CD14-positive monocyte (primary cell): Measurements from ENCODE around the gene KRTAP10-3. TPM values are rescaled to one million over a fixed set of nuclear protein-coding genes. Genes with fewer than 3 reads are reported as not detected.

Source experiments
- DNase-seq, 3 donors: peaks; one replicate each; pipeline ENCODE4 v3.0.0-alpha.2; 2011 to 2022
- H2AFZ ChIP-seq: 2 replicates; pipeline ENCODE4 v1.6.0; 2012; ENCODE audit warnings: mild to moderate bottlenecking, low read depth, low read length, inconsistent platforms; ENCODE audit not compliant: insufficient read depth, poor library complexity, severe bottlenecking
- H3K27ac ChIP-seq, 2 donors: 1 replicate in 1 of 2; 2 replicates in 1 of 2; pipeline ENCODE4 v1.5.1; 2012 to 2013; ENCODE audit warnings: low read length in 2 of 2, control low read depth in 1 of 2, inconsistent platforms in 1 of 2, low read depth in 1 of 2, mild to moderate bottlenecking in 1 of 2
- H3K27me3 ChIP-seq, 2 donors: one replicate each; pipeline versions ENCODE4 v1.6.0 to v1.6.1; 2011 to 2013; ENCODE audit warnings: low read length in 2 of 2; ENCODE audit not compliant: control insufficient read depth in 2 of 2, insufficient read depth in 2 of 2
- H3K36me3 ChIP-seq, 2 donors: replicated peaks in 1 of 2; 1 replicate in 1 of 2; 2 replicates in 1 of 2; pipeline versions ENCODE4 v1.5.1 to v1.6.1; 2012 to 2013; ENCODE audit warnings: low read length in 2 of 2, control low read depth in 1 of 2, inconsistent platforms in 1 of 2, mild to moderate bottlenecking in 1 of 2; ENCODE audit not compliant: insufficient read depth in 2 of 2, control insufficient read depth in 1 of 2
- H3K4me1 ChIP-seq, 2 donors: 1 replicate in 1 of 2; 2 replicates in 1 of 2; pipeline versions ENCODE4 v1.5.1 to v1.6.1; 2012 to 2013; ENCODE audit warnings: low read length in 2 of 2, control low read depth in 1 of 2, inconsistent platforms in 1 of 2, mild to moderate bottlenecking in 1 of 2, moderate library complexity in 1 of 2; ENCODE audit not compliant: insufficient read depth in 2 of 2, control insufficient read depth in 1 of 2
- H3K4me2 ChIP-seq: replicated peaks from 2 replicates; pipeline ENCODE3; 2012; ENCODE audit warnings: low read length, moderate library complexity, mild to moderate bottlenecking; ENCODE audit not compliant: poor library complexity, severe bottlenecking; ENCODE audit errors: extremely low read depth
- H3K4me3 ChIP-seq, 3 experiments: fragments of 200-600 bp in 1 of 3; sonication (generic) in 1 of 3; replicated peaks in 1 of 3; 1 replicate in 2 of 3; 2 replicates in 1 of 3; pipeline ENCODE4 v1.5.1; 2011 to 2013; ENCODE audit warnings: low read length in 3 of 3, mild to moderate bottlenecking in 3 of 3, control low read depth in 2 of 3, low read depth in 2 of 3, inconsistent platforms in 1 of 3, moderate library complexity in 1 of 3
- H3K79me2 ChIP-seq: 2 replicates; pipeline ENCODE4 v1.6.0; 2012; ENCODE audit warnings: mild to moderate bottlenecking, control low read depth, inconsistent platforms, low read length, moderate library complexity; ENCODE audit not compliant: insufficient read depth
- H3K9ac ChIP-seq: 2 replicates; pipeline ENCODE4 v1.6.0; 2017; ENCODE audit warnings: low read length, mild to moderate bottlenecking; ENCODE audit not compliant: insufficient read depth, poor library complexity, severe bottlenecking
- H3K9me3 ChIP-seq, 2 donors: replicated peaks in 1 of 2; 1 replicate in 1 of 2; 2 replicates in 1 of 2; pipeline versions ENCODE4 v1.5.1 to v1.6.1; 2012 to 2013; ENCODE audit warnings: low read length in 2 of 2, control low read depth in 1 of 2; ENCODE audit not compliant: control insufficient read depth in 1 of 2, insufficient read depth in 1 of 2
- H4K20me1 ChIP-seq: 2 replicates; pipeline ENCODE4 v1.6.0; 2012; ENCODE audit warnings: mild to moderate bottlenecking, low read length, control low read depth, moderate library complexity; ENCODE audit not compliant: insufficient read depth
- H3K27ac Mint-ChIP-seq, 7 donors: one replicate each; pipeline ENCODE4 v1.8.0; 2020; ENCODE audit warnings: mild to moderate bottlenecking in 7 of 7, mixed read lengths in 7 of 7, moderate library complexity in 6 of 7, inconsistent platforms in 2 of 7
- H3K27me3 Mint-ChIP-seq, 3 donors: one replicate each; pipeline ENCODE4 v1.8.0; 2021 to 2022; ENCODE audit warnings: low read depth in 3 of 3, mild to moderate bottlenecking in 3 of 3, mixed read lengths in 3 of 3, moderate library complexity in 3 of 3, inconsistent platforms in 1 of 3
- H3K36me3 Mint-ChIP-seq, 2 donors: one replicate each; pipeline ENCODE4 v1.8.0; 2020; ENCODE audit warnings: mixed read lengths in 2 of 2, inconsistent platforms in 1 of 2, mild to moderate bottlenecking in 1 of 2
- H3K4me1 Mint-ChIP-seq: one replicate; pipeline ENCODE4 v1.8.0; 2020; ENCODE audit warnings: mild to moderate bottlenecking, mixed read lengths
- H3K4me3 Mint-ChIP-seq, 2 donors: one replicate each; pipeline ENCODE4 v1.8.0; 2020; ENCODE audit warnings: mild to moderate bottlenecking in 2 of 2, mixed read lengths in 2 of 2, moderate library complexity in 1 of 2
- H3K9me3 Mint-ChIP-seq, 7 donors: one replicate each; pipeline ENCODE4 v1.8.0; 2020 to 2022; ENCODE audit warnings: mixed read lengths in 7 of 7, mild to moderate bottlenecking in 6 of 7, moderate library complexity in 6 of 7, inconsistent platforms in 2 of 7
- CTCF ChIP-seq: fragments of 200-600 bp; IDR thresholded peaks from one replicate; pipeline ENCODE4 v1.8.0; 2022; ENCODE audit warnings: antibody characterized with exemption, mild to moderate bottlenecking
- WGBS: methylation state at CpG from one replicate; pipeline ENCODE4 v1.1.5; 2013; ENCODE audit warnings: missing lambda C conversion rate; ENCODE audit not compliant: insufficient coverage; 5-methylcytosine and 5-hydroxymethylcytosine counted together
- intact Hi-C, 2 donors: fragments of 100-400 bp; cut with micrococcal nuclease; formaldehyde crosslinking; loops; one replicate each; pipeline versions ENCODE4 v1.15.0 to v1.15.1; 2023
- polyA plus RNA-seq, 3 donors: library from polyadenylated mRNA; depleted of rRNA in 1 of 3; unstranded in 2 of 3; stranded (reverse) in 1 of 3; fragments of 300-500 nt in 2 of 3; fragments of >200 nt in 1 of 3; fragmentation: Illumina TruSeq in 2 of 3; gene quantifications; 1 replicate in 2 of 3; 2 replicates in 1 of 3; pipeline ENCODE4 v1.2.3, GENCODE V29; 2012 to 2021

Gene KRTAP10-3
- polyA plus RNA-seq, 3 donors, result not detected

- peak; percentile 18 to 36 (median 21) for DNase-seq
- no peaks in the 10 kb centered on the region for H4K20me1 ChIP-seq
- H3K79me2 ChIP-seq, result no peaks in the 10 kb centered on the region
- WGBS, result 3% methylated on average over 35 of the region's 36 CpGs
- no peak overlapping the region for H3K4me3 Mint-ChIP-seq
- H3K4me1 Mint-ChIP-seq, result peaks cover 3% of the 10 kb centered on the region
- H3K9me3 Mint-ChIP-seq, result peaks cover 0 to under 1% (median 0%) of the 10 kb centered on the region in 7 donors
- H3K27ac Mint-ChIP-seq, result no peak overlapping the region
- intact Hi-C loops, result loop anchor here in 1 of 2 donors (5.0 kb wide), 1 partner anchor 282 kb away; no protein-coding TSS in a partner anchor
- H3K27me3 ChIP-seq, result peaks cover 0 to 3% of the 10 kb centered on the region in 2 donors
- peaks cover 0 to 10% of the 10 kb centered on the region in 2 donors for H3K4me1 ChIP-seq
- peak; percentile 84 for TF ChIP-seq CTCF
- no peak overlapping the region for H3K27ac ChIP-seq
- H3K4me2 ChIP-seq, result peak overlapping the region; percentile 39
- no peaks in the 10 kb centered on the region for H3K36me3 ChIP-seq
- peaks cover 4 to 15% (median 8%) of the 10 kb centered on the region in 3 donors for H3K27me3 Mint-ChIP-seq
- no peak overlapping the region for H3K9ac ChIP-seq
- no peaks in the 10 kb centered on the region for H3K36me3 Mint-ChIP-seq
- H3K4me3 ChIP-seq, result no peak overlapping the region
- no peak overlapping the region for H2AFZ ChIP-seq
- no peaks in the 10 kb centered on the region for H3K9me3 ChIP-seq
Observed at GRCh38 chr21:44510508-44511218, 47.9 kb downstream of the KRTAP10-3 start.

GRCh38 chr21:44510109-44510507 is 48.5 kb downstream of the KRTAP10-3 start:
- Histone ChIP-seq H3K4me2 (peak overlapping the region; percentile 39), H3K9ac (no peak overlapping the region), H3K36me3 (no peaks in the 10 kb centered on the region), H3K27ac (no peak overlapping the region), H3K9me3 (no peaks in the 10 kb centered on the region), H4K20me1 (no peaks in the 10 kb centered on the region), H2AFZ (no peak overlapping the region), H3K4me3 (no peak overlapping the region), H3K4me1 (peaks cover 0 to 10% of the 10 kb centered on the region in 2 donors), H3K27me3 (peaks cover 0 to 3% of the 10 kb centered on the region in 2 donors), H3K79me2 (no peaks in the 10 kb centered on the region)
- H3K27ac Mint-ChIP-seq, result no peak overlapping the region
- DNase-seq, result no peak
- no peak for TF ChIP-seq CTCF
- peaks cover 4 to 15% (median 9%) of the 10 kb centered on the region in 3 donors for H3K27me3 Mint-ChIP-seq
- H3K4me1 Mint-ChIP-seq, result peaks cover 3% of the 10 kb centered on the region
- H3K9me3 Mint-ChIP-seq, result no peaks in the 10 kb centered on the region
- WGBS, result 63% methylated on average over 18 of the region's 18 CpGs
- no peaks in the 10 kb centered on the region for H3K36me3 Mint-ChIP-seq
- peak overlapping the region in 1 of 2 donors; percentile 33 for H3K4me3 Mint-ChIP-seq
- intact Hi-C loops, result loop anchor here in 1 of 2 donors (5.0 kb wide), 1 partner anchor 282 kb away; no protein-coding TSS in a partner anchor
